Inflammatory macrophage (primary cell): ENCODE measurements around the gene APOBEC3F.
A peak's percentile ranks its signal among the peaks of the same experiment; 100 is the strongest.
"Not testable (repeated sequence)": the region's sequence is repeated elsewhere in the genome, so short reads cannot be mapped to it uniquely, and the experiment has no call there.

ENCODE experiments used
- DNase-seq, 2 donors: peaks; one replicate each; pipeline ENCODE4 v3.0.0-alpha.2; 2020 to 2022

APOBEC3F gene

DNA sequence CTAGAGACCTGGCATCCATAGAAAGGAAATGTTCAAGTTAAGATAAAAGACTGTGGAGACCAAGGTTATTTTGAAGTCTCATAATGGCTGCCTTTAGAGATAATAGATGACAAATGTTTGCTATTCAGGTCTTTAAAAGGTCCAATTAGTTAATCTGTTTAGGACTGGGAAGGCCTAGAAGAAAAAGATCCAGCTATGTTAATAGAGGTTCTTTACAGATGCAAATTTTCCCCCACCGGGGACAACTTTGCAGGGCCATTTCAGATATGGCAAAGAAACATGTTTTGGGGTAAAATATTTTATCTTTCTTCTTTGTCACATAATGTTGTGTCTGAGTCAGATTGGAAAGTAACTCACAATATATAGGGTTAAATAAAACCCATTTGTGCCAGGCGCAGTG lies 33.3 kb downstream of the APOBEC3F start:
- DNase-seq = no peak

DNA sequence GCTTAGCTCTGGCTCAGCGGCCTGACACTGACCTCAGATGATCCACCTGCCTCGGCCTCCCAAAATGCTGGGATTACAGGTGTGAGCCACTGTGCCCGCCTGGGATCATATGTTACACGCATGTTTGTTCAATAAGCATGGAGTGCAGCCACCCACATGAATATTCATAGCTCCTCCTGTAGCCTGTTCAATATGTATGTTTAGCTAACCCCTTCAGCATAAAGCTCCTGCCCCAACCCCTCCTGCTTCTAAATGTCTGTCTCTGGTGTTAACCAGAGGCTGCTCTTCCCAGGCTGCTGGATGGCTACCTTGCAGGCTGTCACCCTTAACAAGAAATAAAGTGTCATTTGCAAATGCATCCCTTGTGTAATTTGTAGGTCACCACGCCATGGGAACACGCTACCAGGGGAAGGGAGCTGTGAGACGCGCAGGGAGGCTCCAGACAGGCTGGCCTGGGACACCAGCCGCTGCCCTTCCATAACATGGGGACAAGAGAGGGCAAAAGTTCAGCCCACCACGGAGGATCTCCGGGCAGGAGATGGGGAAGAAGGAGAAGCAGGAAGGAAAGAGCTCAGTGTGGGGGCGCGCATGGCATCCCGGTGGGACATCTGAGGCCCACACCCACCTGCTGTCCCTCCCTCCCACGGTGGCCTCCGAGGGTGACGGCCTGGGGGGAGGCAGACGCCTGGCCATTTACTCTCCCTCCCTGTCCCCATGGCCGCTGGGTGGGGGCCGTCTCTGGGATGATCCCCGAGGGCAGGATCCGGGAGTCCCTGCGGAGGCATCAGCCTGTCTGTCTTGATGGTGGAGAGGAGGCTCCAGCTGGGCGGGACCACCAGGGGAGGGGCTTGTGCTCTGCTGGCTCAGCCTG lies 35.7 kb downstream of the APOBEC3F start:
- not testable (repeated sequence) for DNase-seq

DNA sequence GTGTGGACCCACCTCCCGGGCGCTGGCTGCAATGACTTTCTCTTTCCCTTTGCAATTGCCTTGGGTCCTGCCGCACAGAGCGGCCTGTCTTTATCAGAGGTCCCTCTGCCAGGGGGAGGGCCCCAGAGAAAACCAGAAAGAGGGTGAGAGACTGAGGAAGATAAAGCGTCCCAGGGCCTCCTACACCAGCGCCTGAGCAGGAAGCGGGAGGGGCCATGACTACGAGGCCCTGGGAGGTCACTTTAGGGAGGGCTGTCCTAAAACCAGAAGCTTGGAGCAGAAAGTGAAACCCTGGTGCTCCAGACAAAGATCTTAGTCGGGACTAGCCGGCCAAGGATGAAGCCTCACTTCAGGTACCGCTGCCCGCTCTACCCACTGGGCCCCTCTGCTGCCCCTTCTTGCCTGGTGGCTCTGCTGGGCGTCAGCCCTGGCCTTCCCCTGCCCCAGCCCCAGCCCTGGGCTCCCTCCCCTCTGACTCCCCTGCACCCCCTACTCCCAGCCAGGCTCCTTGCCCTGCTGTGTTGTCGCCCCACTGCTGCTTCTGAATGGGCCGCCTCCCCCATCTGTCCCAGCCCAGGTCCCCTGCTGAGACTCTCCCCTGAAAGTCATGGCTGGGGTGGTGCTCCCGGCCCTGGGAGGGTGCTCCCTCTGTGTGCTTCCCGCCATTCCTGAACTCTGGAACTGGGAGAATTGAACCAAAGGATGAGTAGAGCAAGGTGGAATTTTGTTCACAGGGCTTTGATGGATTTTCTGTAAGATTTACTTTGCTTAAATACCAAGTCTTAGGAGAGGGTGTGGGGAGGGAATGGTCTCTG lies 36.6 kb downstream of the APOBEC3F start, which contains the start of gene APOBEC3G:
Gene APOBEC3G, plus strand, starts transcription at position 250 of the 815 bp plus-strand sequence. Its CDS starts 87 bp downstream, at position 337.
- peak; percentile 76 to 81 for DNase-seq

- not testable (repeated sequence) for DNase-seq
Observed at GRCh38 chr22:39077912-39078311, 37.2 kb downstream of the APOBEC3F start.

- no peak for DNase-seq
Observed at GRCh38 chr22:39078329-39078728, 37.7 kb downstream of the APOBEC3F start.

DNA sequence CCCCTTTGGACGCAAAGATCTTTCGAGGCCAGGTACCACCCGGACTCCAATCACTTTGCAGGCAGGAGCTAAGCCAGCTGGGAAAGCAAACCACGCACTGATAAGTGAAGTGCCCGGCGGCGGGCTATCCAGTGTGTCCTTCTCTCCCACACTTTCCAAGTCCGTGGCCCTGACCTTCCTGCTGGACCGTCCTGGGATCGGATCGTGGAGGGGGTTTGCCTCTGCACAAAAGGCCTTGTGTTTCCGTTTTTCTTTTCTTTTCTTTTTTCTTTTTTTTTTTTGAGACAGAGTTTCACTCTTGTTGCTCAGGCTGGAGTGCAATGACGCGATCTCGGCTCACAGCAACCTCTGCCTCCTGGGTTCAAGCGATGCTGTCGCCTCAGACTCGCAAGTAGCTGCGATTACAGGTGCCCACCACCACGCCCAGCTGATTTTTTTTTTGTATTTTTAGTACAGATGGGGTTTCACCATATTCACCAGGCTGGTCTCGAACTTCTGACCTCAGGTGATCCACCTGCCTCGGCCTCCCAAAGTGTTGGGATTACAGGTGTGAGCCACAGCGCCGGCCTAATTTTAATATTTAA lies 38.5 kb downstream of the APOBEC3F start:
- DNase-seq = not testable (repeated sequence)

GRCh38 chr22:39080052-39080762 lies 39.5 kb downstream of the APOBEC3F start:
- no peak for DNase-seq

DNA sequence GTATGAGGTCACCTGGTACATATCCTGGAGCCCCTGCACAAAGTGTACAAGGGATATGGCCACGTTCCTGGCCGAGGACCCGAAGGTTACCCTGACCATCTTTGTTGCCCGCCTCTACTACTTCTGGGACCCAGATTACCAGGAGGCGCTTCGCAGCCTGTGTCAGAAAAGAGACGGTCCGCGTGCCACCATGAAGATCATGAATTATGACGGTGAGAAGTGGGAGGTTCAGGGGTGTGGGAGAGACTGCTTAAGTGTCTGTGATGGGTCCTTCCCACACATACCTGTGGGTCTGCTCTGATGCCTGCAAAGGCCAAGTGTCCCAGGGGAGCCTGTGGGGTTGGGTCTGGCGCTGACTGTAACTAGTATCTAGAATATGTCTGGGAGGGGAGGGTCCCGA lies 40.4 kb downstream of the APOBEC3F start:
- no peak for DNase-seq

DNA sequence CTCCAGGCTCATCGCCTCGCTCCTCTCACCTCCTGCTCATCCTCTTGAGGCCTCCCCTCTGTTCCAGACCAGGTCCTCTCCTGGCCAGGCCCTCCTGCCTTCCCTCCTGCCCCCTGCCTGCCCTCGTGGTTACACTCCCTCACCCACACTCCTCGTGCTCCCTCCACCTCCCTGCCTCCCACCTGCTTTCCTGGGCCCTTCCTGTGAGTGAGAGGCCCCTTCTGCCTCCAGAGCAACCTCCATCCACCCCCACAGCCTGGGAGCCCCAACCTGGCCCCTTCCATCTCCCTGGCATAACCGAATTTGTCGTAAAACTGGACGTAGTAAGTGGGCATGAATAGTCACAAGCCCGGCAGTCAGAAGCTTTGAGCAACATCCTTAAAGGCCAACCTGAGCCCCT lies 40.9 kb downstream of the APOBEC3F start:
- no peak for DNase-seq

GRCh38 chr22:39083212-39084165 lies 42.8 kb downstream of the APOBEC3F start:
- DNase-seq = no peak

DNA sequence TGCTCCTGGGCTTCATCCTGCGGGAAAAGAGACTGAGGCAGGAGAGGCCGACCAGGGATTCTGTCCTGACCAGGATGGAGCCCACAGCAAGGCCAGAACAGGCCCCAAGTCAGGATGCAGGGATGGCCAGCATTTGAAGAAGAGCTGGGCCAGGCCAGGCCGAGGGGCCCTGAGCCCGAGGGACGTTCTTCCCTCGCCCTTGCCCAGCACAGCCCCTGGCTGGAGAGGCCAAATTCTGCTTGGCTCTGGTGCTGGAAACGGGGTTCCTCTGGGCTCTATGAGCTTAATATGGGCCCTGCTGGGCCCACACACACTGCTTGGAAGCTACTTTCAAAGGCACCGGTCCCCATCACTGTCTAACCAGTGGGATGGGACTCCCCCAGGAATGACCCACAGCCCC lies 44.0 kb downstream of the APOBEC3F start:
- no peak for DNase-seq

DNA sequence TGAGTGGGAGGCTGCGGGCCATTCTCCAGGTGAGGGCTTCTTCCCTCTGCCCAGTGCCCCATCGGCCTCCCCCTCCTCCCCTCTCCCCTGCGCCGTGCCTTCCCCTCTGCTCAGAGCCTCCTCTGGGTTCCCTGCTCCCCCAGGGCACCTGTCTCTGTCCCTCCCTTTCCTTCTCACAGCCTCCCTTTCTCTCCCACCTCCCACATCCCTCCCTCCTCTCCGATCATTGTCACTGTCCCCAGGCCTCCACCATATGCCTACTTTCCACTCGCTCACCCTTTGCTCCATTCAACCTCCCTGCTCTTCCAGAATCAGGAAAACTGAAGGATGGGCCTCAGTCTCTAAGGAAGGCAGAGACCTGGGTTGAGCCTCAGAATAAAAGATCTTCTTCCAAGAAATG lies 46.4 kb downstream of the APOBEC3F start:
- no peak for DNase-seq

- no peak for DNase-seq
Observed at GRCh38 chr22:39087881-39088684, 47.4 kb downstream of the APOBEC3F start.

DNA sequence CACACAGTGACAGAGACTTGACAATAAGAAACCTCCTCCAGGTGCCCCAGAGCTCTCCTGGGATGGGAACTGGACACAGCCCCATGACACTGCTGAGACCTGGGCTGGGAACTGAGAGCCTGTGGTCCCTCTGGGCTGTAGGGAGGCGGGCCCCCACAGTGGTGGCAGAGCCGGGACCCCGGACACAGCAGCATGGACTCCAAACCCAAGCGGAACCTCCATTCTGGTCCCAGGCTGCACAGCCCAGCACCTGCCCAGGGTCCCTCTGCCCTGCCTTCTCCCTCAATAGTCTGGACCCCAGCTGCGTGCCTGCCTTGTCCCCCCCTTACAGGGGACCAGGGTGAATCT lies 48.0 kb downstream of the APOBEC3F start:
- no peak for DNase-seq

DNA sequence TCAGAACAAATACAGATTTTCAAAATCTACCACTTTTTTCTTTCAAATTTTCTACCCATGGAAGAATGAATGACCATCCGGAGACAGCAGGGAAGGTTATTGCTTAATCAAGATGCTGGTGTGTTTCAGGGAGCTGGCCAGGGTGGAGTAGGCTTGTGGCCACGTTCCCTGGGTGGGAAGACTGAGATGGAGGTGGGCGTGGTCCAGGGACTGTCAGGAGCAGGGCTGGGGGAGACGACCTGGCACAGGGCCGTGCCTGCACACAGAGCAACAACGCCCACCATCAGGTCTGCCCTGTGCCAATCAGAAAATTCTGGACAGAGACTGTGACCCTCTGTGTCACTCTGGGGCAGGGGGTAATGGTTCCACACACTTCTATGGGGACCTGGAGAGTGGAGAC lies 49.3 kb downstream of the APOBEC3F start:
- no peak for DNase-seq

GRCh38 chr22:39090426-39091064 lies 49.9 kb downstream of the APOBEC3F start:
- no peak for DNase-seq

GRCh38 chr22:39091126-39092081 lies 50.7 kb downstream of the APOBEC3F start:
- no peak for DNase-seq

DNA sequence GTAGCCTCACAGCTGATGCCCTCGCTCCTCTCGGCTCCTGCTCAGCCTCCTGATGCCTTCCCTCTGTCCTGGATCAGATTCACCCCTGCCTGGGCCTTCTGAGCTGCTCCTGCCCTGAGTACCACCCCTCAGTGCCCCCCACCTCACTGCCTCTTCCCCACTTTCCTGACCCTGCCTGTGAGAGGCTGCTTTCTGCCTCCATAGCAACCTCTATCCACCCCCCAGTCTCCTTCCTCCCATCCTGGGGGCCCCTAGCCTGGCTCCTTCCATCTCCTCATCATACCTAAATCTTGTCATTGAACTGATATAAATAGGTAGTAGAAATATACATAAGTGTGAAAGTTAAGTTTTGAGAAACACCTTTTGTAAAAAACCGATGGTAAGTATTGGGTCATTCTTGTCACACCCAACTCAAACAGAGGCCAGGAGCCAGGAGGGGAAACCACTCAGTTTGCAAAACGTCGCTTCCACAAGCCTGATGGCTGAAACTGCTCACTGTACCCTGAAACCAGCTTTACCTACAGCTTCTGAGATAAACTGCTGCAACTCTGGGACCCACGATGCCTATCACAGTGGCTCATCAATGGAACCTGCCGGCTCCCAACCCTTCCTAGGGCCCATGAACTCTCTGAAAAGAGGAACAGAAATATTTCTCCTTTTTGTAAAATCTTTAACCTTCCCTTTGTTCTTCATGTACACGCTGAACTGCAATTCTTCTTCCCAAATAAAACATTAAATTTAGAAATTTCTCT lies 51.6 kb downstream of the APOBEC3F start:
- no peak for DNase-seq
